GM12892 (cell line): Measurements from ENCODE around the gene GULP1.

Experiments
- DNase-seq: peaks from one replicate; pipeline ENCODE4 v3.0.0; 2011; ENCODE audit not compliant: insufficient read length
- FAIRE-seq: peaks from 2 replicates; lab custom pipeline; 2011; peaks lifted over from hg19 to GRCh38; lab: Jason Lieb, UNC
- POLR2A ChIP-seq: IDR thresholded peaks from 2 replicates; pipeline ENCODE4 v1.6.1; 2011; ENCODE audit warnings: low read depth, low read length, control low read depth
- POLR2AphosphoS5 ChIP-seq: IDR thresholded peaks from 2 replicates; pipeline ENCODE4 v1.6.1; 2011; ENCODE audit warnings: low read depth, low read length, control low read depth
- TAF1 ChIP-seq: IDR thresholded peaks from 2 replicates; pipeline ENCODE4 v1.6.1; 2011; ENCODE audit warnings: low read depth, mild to moderate bottlenecking, control low read depth, low read length, borderline replicate concordance

Gene GULP1

GRCh38 chr2:188314314-188315054, 22.8 kb downstream of the GULP1 start:
- FAIRE-seq (no peak), DNase-seq (no peak)

GRCh38 chr2:188315750-188316149, 24.1 kb downstream of the GULP1 start:
- FAIRE-seq: no peak
- TF ChIP-seq POLR2AphosphoS5 (no peak), POLR2A (no peak), TAF1 (no peak)
- no peak for DNase-seq

More at GRCh38 chr2:188314314-188315054, 22.8 kb downstream of the GULP1 start:
- TF ChIP-seq POLR2AphosphoS5: no peak
- no peak for TF ChIP-seq TAF1
- no peak for TF ChIP-seq POLR2A

DNA sequence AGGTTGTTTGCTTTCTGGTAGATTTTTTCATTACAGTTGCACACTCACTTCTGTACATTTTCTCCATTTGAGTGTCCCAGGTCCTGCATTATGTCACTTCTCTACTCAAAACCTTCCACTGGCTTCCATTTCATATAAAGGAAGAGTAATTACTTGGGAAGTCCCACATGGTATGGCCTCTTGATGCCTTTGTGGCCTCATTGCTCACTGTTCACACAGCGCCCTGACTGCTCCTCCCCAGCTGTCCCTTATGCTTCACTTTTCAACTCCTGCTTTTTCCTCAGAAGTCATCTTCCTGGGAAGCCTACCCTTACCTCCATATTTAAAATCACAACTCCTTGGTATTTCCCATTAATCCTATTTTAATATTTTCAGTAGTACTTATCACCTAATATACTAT, 24.7 kb downstream of the GULP1 start:
- TF ChIP-seq TAF1 (no peak), POLR2AphosphoS5 (no peak), POLR2A (no peak)
- no peak for DNase-seq
- FAIRE-seq: no peak

GRCh38 chr2:188316791-188317423, 25.2 kb downstream of the GULP1 start:
- TF ChIP-seq TAF1 (no peak), POLR2AphosphoS5 (no peak), POLR2A (no peak)
- no peak for DNase-seq
- no peak for FAIRE-seq

GRCh38 chr2:188318161-188318749, 26.6 kb downstream of the GULP1 start:
- no peak for TF ChIP-seq TAF1
- TF ChIP-seq POLR2AphosphoS5: no peak
- no peak for TF ChIP-seq POLR2A
- DNase-seq (no peak), FAIRE-seq (no peak)

DNA sequence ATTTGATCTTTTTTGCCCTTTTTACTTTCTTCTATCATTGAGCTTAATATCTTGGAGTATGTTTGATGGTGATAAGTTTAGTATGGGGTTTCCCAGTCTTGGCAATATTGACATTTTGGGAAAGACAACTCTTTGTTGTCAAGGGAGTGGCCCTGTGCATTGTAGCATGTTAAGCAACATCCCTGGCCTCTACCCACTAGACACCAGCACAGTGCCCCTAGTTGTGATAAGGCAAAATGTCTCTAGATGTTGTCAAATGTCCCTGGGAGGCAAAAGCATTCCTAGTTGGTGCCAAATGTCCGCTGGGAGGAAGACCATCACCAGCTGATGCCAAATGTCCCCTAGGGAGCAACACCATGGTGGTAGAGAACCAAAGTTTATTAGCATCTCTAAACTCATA, 28.2 kb downstream of the GULP1 start:
- DNase-seq (no peak), FAIRE-seq (no peak)
- TF ChIP-seq POLR2AphosphoS5: no peak
- TF ChIP-seq POLR2A: no peak
- no peak for TF ChIP-seq TAF1

DNA sequence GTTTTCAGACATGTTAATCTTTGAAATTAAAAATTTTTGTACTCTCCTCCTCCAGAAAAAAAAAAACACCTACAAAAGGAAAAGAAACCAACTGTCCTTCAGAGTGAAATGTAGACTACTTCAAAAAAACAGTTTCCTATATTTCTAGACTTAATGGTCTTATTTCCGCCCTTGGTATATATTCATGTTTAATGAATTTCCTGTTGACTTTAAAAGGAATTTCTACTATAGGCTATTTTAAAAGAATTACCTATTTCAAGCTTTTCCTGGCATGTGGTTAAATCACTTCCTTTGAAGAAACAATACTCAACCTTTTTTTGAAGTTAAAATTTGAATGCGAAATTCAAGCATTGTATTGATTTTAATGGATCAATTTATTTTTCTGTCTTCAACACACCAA, 29.2 kb downstream of the GULP1 start:
- FAIRE-seq: no peak
- TF ChIP-seq POLR2AphosphoS5 (no peak), TAF1 (no peak), POLR2A (no peak)

GRCh38 chr2:188322569-188323551, 31.2 kb downstream of the GULP1 start:
- DNase-seq (no peak), FAIRE-seq (no peak)
- TF ChIP-seq POLR2AphosphoS5: no peak
- TF ChIP-seq TAF1: no peak
- TF ChIP-seq POLR2A: no peak

More for the DNA sequence above, 29.2 kb downstream of the GULP1 start:
- no peak for DNase-seq

DNA sequence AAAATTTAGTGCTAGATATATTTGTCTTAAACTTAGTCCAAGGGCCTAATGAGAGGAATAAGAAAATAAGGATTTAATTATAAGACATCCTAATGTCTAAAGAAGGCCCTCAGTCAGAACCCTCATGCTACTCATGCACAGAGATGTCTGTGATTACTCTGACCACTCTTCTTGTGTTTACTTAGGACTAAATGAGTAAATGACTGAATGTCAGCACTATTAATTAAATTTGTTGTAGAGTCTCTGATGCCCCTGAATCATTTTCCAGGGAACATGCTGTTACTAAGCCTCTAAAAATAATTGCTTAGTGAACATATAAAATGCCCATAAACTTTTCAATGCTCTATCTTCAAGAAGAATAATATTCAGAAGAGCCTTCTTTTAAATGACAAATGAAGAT, 32.4 kb downstream of the GULP1 start:
- DNase-seq (no peak), FAIRE-seq (no peak)
- no peak for TF ChIP-seq TAF1
- TF ChIP-seq POLR2AphosphoS5: no peak
- TF ChIP-seq POLR2A: no peak

- FAIRE-seq: no peak
- no peak for DNase-seq
- TF ChIP-seq POLR2AphosphoS5 (no peak), POLR2A (no peak), TAF1 (no peak)
Observed at GRCh38 chr2:188326290-188326668, 34.6 kb downstream of the GULP1 start.

DNA sequence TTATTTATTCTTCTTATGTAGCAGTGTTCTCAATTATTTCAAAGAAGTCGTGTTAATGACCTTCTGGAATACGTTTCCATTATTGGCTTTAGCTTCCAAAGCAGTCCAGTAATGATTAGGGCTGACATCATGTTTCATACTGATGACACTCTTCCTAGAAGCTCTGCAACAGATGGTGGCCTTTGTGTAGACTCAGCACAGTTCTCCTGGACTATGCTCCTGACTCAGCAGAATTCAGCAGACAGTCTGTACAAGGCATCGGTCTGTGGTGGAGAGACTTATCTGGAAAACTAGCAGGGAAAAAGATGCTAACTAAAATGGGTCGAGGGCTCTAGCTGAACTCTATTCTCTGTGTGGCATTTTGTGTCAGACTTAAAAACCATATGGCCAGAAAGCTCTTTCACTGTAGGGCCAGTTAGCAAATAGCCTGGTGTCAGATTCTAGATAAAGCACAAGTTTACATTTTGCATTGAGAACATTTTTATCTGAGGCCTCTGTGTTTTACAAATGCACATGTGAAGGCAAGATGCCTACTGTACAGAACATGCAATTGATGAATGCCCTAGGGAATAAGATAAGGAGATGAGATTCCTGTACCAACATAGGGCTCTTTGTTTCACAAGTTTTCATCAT, 35.1 kb downstream of the GULP1 start:
- no peak for FAIRE-seq

More for the DNA sequence above, 35.1 kb downstream of the GULP1 start:
- TF ChIP-seq POLR2A: no peak
- no peak for TF ChIP-seq POLR2AphosphoS5
- no peak for TF ChIP-seq TAF1
- DNase-seq: no peak
